GM20431 (cell line): ENCODE data around the gene LDLRAD3.

Experiments used
- in situ Hi-C: fragments of 300-500 bp; cut with MseI, MboI; formaldehyde crosslinking; loops from one replicate; pipeline ENCODE4 v1.15.0; 2020; ENCODE audit warnings: low sequenced_read_pairs; ENCODE audit not compliant: unreplicated experiment

The LDLRAD3 gene

DNA sequence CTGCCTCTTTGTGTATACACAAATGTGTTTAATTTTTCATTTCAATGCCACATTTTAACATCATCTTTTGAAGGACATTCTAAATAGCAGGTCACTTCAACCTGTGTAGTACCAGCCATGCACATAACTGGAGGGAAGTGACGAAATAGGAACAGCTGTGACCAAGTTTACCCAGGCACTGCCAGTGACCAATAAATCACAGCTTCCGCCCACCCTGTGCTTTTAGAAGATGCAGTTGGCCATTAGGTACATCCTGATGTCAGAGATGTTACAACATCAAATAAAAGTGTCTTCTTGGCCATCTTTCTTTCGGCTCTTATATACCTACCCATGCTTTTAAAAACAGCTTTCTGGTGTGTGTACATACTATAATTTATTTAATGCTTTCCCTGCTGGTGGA, 7.8 kb downstream of the LDLRAD3 start:
- in situ Hi-C loops = no loop called here

DNA sequence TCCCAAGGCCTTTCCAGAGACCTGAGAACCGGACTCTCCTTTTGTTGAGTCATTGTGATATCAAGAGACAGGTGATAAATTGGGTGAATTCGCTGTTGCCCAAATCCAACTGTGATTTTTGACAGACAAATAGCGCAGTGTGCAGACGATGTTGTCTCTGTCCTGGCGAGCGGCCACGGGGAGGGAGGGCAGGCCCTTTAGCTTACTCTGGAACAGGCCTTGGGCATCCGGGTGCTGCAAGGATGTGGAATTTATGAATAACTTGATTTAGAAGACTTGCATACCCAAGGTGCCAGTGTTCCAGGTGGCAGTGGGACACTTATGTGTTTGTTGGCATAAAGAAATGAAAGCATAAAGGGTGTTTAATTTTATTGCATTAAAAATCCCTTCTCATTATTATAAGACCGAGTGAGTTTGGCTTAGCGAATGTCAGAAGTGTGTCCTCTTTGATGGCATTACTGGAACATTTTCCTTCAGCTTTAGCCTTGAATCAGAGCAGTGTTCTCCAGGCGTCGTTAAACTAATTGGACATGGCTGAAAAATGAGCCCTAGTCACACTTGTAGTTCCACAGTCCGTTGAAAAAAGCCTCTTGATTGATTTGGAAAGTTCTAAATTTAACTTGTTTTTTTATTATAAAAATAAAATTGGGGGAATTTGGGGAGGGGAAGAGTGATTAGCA, 9.4 kb downstream of the LDLRAD3 start:
- in situ Hi-C loops = no loop called here

DNA sequence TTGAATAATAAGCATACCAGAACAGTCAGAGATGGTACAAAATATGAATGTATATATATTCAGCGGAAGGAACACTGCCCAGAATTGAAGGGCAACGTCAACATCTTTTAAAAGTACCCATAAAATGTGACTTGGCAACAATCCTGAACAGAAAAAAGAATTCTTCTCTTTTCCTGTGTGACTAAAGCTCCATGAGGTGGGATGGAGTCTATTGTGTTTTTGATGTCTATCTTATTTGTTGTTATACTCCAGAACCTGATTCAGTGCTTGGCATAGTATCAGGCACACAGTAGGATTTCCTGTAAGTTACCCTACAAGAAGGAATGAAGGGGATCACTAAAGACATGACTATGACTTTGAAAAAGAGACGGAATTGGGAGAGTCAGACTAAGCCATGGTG, 10.3 kb downstream of the LDLRAD3 start:
- in situ Hi-C loops = no loop called here

DNA sequence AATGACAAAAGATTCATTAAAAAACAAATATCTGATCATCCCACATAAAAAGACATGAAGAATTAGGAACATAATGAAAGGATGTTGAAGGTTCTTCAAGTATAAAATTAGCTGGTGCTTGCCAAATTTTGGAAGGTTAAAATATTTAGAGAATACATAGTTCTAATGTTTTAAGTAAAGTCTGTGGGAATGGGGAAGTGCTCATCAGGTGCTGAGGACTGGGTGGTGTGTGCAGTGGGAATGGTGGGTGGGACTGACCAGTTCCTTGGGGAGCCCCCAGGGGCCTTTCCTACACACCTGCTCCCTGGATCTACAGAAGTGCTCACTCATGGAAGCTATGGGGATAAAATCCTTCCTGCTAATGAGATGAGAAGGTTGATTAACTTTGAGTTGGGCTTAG, 11.8 kb downstream of the LDLRAD3 start:
- in situ Hi-C loops = no loop called here

DNA sequence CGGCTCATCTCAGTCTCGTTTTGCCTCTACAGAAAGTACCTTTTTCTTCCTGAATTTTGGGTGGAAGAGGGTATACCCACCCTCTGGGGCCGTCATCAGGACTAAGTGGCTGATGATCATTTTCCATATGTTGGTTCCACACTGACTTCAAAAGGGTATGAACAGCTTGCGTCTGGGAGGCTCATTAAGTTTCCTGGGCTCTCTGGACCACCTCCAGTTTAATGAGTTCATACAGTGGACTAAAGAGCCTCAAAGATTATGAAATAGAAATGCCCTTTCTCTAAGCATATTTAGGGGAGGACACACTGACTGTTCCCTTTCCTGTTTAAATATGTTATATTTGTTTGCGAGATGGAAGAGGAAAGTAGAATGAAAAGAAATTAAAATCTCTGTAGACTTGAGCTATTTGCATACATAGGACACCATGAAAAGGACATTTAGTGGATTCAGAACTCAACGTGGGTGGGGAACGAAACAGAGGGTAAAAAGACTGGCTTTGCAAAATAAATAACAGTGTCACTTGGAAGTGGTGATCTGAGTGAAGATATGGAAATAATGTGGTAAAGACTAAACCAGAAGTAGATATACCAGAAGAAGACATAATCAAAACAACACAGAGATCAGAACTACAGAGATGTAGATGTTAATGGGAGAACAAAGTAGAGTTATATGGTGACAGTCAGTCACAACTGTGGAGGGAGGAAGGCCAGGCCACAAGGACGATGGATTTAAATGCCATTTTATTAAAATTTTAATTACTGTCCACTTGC, 18.7 kb downstream of the LDLRAD3 start:
- in situ Hi-C loops = no loop called here

DNA sequence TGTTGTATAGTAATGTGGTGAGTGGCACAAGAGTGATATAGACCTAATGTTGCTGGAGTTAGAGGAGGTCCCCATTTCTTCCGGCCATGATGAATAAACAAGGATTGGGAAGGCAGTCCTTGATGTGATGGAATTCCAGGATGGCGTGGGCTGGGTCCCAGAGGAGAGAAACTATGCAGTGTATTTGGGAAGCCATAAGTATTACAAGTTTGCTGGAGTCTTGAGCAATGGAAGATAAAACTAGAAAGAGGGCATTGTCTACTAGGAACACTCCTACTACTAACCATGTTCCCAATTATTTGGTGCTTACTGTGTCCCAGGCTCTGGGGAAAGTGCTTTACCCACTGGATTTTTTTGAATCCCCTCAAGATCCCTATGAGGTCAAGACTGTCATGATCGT, 20.0 kb downstream of the LDLRAD3 start:
- in situ Hi-C loops = no loop called here

DNA sequence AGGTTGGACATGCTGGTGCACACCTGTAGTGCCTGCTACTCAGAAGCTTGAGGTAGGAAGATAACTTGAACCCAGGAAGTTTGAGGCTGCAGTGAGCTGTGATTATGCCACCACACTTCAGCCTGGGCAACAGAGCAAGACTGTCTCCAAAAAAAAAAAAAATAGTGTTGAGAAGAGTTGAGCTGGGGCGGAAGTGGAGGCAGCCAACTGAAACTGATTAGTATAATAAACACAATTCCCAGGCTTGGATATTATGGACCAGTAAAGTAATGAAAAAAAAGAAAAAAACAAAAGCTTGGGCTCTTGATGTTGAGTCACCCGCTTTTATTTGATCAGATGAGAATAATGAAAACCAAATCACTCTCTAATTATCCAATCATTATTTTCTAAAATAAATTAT, 21.0 kb downstream of the LDLRAD3 start:
- in situ Hi-C loops = no loop called here

DNA sequence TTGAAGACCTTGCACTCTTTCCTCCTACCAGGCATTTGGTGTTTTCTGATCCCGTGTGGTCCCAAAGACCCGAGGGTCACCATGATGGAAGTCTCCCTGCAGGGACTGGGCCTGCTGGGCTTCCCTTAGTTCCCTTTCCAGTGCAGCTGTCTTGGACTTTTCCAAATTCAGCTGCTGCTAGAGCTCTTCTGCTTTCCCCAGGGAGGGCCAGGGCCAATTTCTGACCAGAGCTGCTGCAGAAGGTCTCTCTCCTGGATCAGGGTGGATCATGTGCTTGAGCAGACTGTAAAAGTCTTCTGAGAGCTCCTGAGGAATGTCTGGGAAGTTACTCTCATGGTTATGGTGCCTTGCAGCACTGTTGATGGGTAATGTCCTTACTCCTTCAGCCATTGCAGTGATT, 23.2 kb downstream of the LDLRAD3 start:
- in situ Hi-C loops = no loop called here

DNA sequence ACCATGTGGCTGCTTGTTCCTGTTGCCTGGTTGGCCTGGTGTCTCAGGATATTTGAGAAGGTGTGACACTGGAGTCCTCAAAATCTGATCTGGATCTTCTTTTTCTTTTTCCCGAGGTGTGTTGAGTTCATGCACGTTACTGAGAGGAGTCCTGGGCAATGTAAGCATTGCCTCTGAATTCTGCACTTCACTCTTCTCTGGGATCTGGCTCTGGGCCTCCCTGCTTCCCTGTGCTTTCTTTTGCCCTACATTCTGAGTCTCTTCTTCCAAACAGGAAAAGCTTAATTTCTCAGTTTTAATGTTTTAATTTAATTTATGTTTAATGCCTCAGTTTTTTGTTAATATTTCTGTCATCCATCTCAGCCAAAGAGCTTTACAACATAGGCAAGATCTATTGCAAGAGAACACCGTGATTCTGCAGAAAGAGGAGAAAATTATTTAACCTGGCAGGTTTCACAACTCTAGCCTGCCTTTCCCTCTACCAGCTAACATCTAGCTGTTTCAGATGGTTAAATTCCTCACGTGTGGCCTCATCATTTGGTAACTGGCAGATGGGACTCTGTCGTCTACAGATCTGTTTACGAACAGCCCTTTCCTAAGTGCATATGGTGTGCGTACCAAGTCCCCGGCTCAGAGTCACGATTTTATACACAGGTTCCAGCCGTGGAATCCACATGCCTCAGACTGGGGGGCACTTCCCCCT, 24.7 kb downstream of the LDLRAD3 start:
- in situ Hi-C loops = no loop called here

DNA sequence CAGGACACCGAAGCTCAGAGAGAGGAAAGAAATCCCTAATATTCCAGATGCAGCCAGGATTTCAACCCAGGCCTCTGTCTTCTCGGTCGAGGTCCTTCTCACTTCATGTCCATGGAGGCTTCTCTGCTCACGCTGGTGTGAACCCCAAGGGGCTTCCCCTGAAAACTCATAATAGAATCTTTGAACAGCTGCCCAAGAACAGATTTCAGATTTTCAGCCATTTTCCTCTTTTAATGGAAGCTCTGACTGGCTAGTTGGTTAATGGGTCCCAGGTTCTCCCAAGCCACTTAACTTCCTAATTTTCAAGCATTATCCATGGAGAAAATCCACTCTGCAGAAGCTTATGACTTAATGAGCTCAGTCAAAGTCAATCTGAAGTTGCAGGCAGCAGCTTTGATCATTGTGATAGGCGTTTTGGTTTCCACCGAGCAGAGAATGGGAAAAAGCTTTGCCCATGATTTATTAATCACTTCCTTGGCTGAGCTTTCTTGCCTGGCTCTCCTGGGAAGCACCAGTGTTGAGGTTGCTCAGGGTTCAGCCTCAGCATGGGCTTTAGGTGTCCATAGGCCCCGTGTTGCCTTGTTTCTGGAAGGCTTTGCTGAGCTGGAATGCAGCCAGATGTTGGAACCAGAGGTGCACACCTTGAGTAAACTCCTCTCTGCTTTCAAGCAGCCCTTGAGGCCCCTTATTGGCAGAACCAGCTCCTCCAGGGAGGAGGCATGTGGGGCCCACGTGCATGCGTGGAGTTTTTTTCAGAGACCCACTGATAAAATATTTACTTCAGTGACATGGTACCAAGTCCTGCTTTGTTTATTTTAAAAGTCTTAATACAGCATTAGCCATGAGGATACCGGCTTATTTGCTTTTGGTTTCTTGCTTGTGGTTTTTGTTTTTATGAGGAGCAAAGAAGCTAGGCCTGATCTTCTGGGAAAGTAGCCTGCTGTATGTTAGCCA, 25.5 kb downstream of the LDLRAD3 start:
- in situ Hi-C loops = no loop called here

DNA sequence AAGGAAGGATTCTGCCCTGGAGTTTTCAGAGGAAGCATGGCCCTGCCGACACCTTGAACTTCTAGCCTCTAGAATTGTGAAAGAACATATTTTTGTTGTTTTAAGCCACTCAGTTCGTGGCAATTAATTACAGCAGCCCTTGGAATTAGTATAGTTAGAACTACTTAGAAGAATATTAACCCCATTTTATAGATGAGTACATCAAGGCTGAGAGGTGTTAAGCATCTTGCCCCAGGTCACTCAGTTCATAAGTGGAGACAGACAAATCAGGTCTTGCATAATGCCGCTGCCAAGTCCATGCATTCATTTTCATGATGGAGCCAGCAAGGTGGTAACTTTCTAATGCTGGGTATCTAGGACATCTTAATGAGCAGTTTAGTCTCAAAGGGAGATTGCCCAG, 26.6 kb downstream of the LDLRAD3 start:
- in situ Hi-C loops = no loop called here

DNA sequence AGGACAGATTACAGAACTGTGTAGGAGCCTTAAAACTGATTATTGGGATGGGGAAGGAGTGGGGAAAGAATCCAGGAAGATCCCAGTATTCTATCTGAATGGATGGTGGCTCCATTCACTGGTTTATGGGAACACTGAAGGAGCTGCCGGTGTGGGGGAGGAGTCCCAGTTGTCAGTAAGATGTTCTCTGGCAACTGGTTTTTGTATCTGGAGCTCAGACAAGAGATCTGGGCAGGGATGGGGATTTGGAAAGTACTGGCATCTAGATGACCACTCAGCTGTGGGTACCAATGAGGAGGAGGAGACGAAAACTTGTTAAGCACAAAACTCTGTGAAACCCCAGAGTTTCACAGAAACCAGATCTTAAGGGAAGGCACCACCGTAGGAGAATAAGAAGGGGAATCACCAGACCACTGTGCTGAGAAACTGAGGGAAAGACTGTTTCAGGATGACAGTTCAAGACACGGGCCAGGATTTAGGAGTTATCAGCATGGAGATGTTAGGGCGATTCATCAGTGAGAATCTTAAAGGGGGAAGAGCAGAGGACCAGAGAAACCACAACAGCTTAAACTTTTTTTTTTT, 28.1 kb downstream of the LDLRAD3 start:
- in situ Hi-C loops = no loop called here

DNA sequence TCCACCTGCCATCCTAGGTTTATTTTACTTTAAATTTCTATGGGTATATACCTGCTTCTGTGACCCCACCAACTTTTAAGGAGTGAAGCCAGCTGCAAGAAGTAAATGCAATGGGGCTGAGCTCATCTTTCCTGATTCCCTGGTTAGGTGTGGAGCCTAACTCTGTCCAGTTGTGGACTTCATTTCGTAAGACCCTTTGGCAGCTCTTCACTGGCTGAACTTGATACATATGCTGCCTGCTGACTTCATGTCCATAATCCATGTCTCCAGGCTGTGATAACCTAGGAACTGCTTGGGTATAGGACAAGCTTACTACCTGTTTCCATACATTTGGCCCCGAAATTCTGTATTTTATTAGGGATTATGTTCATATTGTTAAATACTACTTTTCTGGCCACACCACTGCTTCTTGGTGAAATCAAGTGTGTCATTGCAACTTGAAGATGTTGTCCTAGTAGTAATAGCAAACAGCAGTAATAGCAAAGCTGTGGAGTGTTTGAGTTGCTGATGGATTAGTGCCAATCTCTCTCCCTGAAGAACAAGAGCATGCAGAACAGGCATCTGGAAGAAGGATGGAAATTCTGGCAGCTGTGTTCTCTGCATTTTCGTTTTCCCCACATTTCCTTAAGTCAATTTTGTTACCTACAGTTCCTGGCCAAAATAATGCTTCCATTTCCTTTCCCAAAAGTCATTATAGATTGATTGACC, 31.2 kb downstream of the LDLRAD3 start:
- in situ Hi-C loops = no loop called here

DNA sequence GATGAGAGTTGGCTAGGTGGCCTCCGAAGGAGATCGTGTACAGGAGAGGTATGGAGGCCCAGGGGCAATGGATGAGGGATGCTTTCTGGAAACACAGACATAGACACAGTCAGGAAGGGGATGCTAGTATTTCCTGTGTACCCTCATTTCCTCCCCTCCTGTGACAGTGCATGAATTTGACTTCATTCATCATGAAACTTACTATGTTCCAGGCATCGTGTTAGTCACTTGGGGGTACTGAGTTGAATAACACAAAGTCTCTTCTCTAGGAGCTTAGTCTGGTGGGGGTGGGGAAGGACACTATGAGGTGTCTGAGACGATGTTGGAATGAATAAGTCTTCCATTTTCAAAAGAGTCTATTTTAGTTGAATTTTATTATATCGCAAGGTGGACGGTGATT, 32.6 kb downstream of the LDLRAD3 start:
- in situ Hi-C loops = no loop called here

DNA sequence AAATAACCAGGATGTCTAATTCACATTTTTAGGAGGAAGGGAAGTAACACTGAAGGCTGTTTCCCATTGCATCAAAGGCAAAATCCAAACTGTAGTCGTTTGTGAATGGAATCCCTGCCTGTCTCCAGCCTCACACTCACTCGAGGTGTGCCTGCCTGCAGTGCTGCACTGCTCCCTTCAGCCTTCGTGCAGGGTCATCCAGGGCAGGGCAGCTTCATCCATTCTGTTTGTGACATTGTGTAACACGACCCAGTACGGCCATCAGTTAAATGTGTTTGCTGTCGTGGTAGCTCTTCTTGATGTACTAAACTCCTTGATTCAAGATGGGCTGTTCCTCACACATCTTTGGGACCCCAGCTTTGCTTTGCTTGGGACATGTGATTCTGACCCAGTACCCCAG, 34.3 kb downstream of the LDLRAD3 start:
- in situ Hi-C loops = no loop called here

DNA sequence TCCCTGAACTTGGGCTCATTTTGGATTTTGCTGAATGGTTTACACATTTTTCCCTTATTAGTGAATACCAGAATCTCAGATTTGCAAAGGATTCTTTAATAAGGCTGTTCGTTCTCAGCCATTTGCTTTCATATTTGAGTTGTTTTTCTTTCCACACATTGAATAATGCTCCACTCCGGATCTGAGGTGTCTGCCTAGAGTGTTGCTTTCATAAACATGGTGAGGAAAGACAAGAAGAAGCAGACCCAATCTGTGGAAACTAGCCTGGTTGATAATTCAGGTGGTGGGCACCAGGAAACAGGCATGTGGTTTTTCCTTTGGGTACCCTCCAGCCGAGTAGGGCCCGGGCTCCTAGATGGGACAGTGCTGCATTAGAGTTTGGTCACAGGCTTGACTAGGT, 35.0 kb downstream of the LDLRAD3 start:
- in situ Hi-C loops = no loop called here

DNA sequence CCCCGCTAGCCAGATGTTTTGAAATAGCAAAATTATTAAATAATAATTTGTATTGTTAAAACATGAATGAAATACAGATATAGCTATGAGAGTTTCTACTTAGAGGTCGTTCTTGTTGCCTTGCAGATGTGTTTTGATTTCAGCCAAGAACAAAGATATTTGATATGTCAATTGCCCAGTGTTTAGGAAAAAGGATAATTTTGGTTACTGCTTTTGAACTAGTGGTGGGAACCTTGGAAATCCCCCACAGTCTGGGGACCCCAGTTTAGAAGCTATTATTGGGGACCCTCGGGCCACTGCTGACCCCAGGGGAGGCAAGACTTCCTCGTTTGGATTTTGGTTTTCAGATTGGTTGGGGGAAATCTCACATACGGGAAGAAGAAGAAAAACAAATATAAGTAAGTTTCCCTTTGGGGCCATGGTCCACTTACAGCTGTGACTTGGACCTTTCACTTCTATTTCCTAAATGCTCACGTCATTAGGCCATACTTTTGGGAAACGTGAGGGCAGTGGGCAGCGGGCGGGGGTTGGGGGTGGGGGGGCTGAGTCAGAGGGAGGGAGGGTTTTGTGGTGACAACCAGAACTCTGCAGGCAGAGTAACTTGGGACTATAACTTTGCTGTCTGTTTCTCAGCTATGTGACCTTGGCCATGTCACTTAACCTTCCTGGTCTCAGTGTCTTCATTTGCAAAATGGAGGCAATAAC, 37.0 kb downstream of the LDLRAD3 start:
- in situ Hi-C loops = no loop called here

DNA sequence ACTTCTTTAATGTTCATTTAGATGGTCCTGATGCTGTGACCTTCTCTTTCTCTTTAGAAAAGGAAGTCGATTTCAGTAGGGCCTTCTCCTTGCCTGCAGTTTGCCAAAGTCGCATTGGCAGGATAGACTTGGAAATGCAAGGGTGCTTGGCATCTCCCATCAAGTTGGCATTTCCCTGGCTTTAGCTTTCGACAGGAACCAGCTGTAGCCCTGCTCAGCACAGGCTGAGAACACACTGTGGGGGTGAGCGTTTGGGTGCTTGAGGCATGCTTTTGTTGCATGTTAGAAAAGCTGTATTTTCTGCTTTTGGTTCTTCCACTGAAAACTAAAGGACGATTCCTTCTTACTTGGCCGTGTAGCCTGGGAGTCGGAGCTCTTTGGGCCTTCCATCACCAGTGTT, 37.7 kb downstream of the LDLRAD3 start:
- in situ Hi-C loops = no loop called here

DNA sequence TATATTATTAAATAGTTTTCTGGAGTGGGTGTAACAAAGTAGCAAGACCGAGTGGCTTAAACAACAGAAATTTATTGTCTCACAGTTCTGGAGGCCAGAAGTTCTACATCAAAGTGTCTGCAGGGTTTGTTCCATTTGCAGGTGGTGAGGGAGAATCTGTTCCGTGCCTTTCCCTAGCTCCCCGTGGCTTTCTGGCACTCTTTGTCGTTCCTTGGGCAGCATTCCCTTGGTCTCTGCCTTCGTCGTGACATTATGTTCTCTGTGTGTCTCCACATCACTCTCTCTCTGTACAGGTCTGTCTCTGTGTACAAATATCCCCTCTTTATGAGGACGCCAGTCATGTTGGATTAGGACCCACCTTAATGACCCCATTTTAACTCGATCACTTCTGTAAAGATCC, 38.2 kb downstream of the LDLRAD3 start:
- in situ Hi-C loops = no loop called here
